Fibroblast of skin of abdomen (primary cell): ENCODE results near the gene ATXN1. TPM values are rescaled to one million over a fixed set of nuclear protein-coding genes. Genes with fewer than 3 reads are reported as not detected.
A peak's percentile ranks its signal among the peaks of the same experiment; 100 is the strongest.
"Not testable (repeated sequence)": the region's sequence is repeated elsewhere in the genome, so short reads cannot be mapped to it uniquely, and the experiment has no call there.

Experiments used
- DNase-seq: peaks from one replicate; pipeline ENCODE4 v3.0.0-alpha.2; 2013
- polyA plus RNA-seq, 2 experiments: library from polyadenylated mRNA; unstranded; fragments of 120-200 nt; gene quantifications; one replicate each; pipeline ENCODE4 v1.2.1, GENCODE V29; 2013; ENCODE audit not compliant: insufficient read length in 2 of 2

Gene ATXN1
- 28.8 TPM for polyA plus RNA-seq (2013, experiment 1 of 2; ENCODE audit: insufficient read length)
- polyA plus RNA-seq (2013, experiment 2 of 2; ENCODE audit: insufficient read length) = 28.5 TPM

DNA sequence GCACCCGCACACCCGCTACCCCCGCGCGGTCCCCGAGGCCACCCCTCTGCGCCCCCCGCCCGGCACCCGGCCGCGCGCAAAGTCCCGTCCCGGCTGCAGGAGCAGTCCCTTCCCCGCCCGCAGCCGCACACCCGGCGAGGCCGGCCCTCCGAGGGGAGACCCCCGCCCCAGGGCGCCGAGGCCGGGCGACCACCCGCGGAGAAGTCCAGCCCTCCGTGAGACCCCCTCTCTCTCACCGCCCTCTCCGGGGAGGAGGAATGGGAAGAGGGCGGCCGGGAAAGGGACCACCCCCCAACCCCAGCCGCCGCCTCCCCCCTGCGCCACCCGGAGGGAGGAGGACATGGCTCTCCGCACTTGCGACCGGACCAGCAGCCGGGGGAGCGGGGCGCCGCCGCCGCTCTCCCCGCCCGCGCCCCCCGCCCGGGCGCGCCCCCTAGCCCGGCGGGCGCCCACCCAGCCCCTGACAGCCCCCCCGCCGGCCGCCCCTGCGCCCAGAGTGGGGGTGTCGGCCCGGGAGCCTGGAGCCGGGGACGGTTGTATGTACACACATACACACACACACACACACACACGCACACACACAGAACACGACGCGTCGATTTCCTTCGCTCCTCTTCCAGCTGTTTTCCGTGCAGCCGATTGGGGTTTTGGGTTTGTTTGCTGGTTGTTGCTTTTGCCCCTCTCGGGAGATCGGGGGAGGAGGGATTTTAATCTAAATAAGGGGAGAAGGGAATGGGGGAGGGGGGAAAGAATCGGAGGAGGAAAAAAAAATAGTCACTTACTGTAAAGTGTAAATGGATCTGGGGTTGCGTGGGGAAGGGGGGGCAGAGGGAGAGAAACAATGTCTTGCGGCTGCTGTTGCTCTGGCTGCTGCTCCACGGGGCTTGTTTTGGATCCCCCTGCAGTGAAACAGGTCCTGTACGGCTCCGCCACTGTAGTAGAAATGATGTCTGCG is at the start of gene ATXN1:
ATXN1 (minus strand) TSS at position 945 of the 955 bp plus-strand sequence.
- peak; percentile 61 for DNase-seq

GRCh38 chr6:16810411-16810810 is 49.2 kb upstream of the ATXN1 start:
- DNase-seq = no peak

- DNase-seq = no peak
These were observed 48.6 kb upstream of the ATXN1 start for GRCh38 chr6:16809753-16810358.

DNA sequence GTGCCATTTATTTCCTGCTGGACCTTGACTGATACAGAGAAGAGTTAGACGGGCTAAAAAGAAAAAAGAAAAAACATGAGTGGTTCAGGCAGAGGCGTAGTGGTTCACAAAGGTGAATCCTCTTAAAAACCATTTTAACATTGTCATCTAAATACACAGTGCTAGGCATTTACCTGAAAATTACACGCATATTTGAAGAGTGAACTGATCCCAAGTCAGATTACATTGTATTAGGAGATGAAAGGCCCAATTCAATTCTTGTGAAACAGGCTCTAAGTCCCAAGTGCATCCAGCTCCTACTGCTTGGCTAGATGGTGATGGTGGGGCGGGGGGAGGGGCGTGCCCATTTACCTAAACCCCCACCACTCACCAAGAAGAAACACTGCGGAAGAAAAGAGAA is 46.7 kb upstream of the ATXN1 start:
- DNase-seq = no peak

GRCh38 chr6:16806363-16806762 is 45.1 kb upstream of the ATXN1 start:
- no peak for DNase-seq

DNA sequence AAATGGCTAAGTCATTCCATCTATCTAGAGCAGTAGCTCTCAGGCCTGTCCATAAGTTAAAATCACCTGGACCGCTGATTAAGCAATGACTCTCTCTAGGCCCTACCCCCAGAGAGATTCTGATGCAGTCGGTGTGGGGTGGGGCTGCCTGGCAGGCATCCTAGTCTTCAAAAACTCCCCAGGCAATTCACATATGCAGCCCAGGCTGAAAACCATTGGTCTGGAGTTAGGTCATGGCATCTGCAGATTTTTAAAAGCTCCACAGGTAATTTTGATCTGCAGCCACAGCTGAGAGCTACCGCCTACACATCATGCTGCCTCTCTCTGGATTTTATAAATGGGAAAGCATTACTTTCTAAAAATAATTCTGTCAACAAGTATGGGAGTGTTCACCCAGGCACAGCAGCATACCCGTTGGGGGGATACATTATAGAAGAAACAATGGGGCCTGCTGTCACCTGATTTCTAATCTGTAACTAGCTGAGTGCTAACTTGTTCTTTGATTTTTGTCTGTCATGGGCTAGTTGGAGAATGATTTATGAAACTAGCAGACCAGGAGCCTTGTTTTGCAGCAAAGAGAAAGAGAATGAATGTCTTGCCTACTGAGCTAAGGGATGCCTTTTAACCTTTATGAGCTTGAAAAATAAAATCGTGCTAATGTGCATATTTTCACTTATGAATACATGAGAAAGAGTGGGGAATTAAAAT is 44.1 kb upstream of the ATXN1 start:
- DNase-seq = no peak

GRCh38 chr6:16804546-16805242 is 43.4 kb upstream of the ATXN1 start:
- DNase-seq = no peak

GRCh38 chr6:16803294-16804200 is 42.3 kb upstream of the ATXN1 start:
- DNase-seq = peak; percentile 83

GRCh38 chr6:16802071-16802470 is 40.8 kb upstream of the ATXN1 start:
- DNase-seq = peak; percentile 94

- no peak for DNase-seq
These were observed 39.7 kb upstream of the ATXN1 start for GRCh38 chr6:16800942-16801341.

DNA sequence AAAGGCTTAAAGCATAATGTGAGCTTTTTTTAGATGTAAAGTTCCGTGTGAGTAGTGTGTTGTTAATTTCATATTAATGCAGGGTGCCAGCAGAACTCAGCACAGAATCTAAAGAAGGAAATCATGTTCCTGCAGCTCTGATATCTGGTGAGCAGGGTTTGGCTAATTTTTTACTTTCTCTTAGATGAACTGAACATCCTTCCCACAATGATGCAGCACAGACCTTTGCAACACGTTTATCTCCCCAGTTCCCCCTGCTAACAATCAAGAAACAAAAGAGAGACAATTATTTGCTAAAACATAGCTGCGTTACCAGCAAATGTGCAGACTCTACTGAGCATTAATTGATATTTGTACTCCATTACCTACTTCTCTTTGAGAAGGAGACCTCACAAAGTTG is 39.1 kb upstream of the ATXN1 start:
- no peak for DNase-seq

DNA sequence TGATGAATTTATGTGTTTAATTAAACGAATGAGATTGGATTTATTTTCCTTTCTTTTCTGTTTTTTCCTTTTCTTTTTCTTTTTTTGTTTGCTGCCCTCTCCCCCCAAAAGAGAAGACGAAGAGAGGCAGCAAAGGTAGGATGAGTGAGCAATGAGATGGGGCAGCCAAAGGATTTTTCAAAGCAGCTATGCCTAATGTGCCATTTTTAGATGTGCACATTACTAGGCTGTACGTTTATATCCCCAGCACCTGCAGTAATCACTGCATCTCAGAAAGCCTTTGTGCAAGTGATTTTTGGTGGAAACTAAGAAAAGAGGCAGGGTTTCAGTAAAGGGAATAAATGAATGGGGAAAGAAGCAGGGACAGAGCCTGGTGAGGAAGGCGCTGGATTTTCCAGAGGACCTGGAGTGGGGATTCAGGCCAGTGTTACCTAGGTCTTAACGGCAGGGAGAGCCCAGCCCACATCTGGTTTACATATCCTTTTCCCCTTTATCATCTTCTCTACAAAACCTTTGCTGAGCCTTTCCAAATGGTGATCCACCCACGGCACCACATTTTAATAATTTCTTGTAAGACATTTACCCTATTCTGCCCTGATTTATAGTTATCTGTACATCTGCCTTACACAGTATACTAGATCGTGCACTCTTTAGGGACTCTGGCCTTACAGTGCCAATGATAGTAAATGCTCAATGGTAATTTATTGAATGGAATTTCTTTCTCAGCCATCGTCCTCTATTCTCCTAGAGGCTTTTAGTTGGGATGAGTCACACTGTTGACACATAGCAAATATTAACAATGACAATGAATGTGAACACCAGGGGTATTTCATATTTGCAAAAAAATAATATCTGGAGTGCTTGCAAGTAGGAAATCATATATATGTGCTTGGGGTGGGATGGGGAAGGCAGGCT is 38.3 kb upstream of the ATXN1 start:
- DNase-seq = no peak

- DNase-seq = no peak
These were observed 32.7 kb upstream of the ATXN1 start for GRCh38 chr6:16793828-16794412.

- DNase-seq = no peak
These were observed 28.2 kb upstream of the ATXN1 start for GRCh38 chr6:16789329-16790038.

DNA sequence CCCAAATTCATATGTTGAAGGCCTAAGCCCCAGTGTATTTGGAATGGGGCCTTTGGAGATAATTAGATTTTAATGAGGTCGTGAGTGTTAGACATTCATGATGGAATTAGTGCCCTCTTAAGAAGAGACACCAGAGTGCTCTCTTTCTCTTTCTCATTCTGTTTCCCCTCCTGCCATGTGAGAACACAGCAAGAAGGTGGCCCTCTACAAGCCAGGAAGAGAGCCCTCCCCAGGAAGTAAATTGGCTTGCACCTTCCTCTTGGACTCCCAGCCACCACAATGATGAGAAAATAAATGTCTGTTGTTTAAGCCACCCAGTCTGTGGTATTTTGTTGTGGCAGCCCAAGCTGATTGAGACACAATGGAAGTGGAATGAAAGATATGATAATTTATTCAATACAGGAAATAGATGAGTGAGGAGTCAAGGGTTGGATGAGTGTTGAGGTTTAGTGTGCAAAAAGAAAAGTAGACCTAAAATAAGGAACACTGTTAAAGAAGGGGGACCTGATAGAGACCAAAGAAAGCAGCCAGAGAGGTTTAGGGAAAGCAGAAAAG is 25.9 kb upstream of the ATXN1 start:
- DNase-seq = no peak

GRCh38 chr6:16785496-16785895 is 24.2 kb upstream of the ATXN1 start:
- no peak for DNase-seq

- DNase-seq = not testable (repeated sequence)
These were observed 23.7 kb upstream of the ATXN1 start for GRCh38 chr6:16784957-16785356.

GRCh38 chr6:16783952-16784565 is 22.8 kb upstream of the ATXN1 start:
- no peak for DNase-seq
